VCaP (cell line): ENCODE results near the gene GTF2B.
"Not testable (repeated sequence)": the region's sequence is repeated elsewhere in the genome, so short reads cannot be mapped to it uniquely, and the experiment has no call there.

Experiments
- H3K27ac ChIP-seq: fragments of 450-650 bp; 2 replicates; pipeline ENCODE4 v1.5.1; 2017
- TF ChIP-seq, protein P1 (sequence below): fragments of 450-650 bp; conservative IDR thresholded peaks from 2 replicates; pipeline ENCODE4 v1.5.1; 2017; ENCODE audit warnings: mild to moderate bottlenecking, moderate library complexity

GTF2B gene

DNA sequence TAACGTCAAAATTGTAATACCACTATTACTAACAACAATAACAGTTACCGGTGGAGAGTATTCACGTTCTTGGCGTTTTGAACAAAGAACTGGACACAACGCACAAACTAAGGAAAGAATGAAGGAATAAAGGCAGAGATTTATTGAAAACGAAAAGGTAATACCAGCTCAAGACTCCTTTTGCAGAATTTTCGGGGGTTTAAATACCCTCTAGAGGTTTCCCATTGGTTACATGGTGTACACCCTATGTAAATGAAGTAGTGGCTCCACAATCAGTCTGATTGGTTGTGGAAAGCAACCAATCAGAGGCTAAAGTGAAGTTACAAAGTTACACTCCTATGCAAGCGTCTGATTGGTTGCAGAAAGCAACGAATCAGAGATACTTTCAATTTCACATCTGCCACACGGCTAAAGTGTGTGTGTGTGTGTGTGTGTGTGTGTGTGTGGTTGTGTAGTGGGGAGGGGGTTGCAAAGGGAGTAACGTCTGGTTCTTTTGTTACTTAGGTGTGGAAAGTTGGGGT lies 1.1 kb upstream of the GTF2B start:
- peak overlapping the region; percentile 83 for H3K27ac ChIP-seq
- TF ChIP-seq, protein P1, sequence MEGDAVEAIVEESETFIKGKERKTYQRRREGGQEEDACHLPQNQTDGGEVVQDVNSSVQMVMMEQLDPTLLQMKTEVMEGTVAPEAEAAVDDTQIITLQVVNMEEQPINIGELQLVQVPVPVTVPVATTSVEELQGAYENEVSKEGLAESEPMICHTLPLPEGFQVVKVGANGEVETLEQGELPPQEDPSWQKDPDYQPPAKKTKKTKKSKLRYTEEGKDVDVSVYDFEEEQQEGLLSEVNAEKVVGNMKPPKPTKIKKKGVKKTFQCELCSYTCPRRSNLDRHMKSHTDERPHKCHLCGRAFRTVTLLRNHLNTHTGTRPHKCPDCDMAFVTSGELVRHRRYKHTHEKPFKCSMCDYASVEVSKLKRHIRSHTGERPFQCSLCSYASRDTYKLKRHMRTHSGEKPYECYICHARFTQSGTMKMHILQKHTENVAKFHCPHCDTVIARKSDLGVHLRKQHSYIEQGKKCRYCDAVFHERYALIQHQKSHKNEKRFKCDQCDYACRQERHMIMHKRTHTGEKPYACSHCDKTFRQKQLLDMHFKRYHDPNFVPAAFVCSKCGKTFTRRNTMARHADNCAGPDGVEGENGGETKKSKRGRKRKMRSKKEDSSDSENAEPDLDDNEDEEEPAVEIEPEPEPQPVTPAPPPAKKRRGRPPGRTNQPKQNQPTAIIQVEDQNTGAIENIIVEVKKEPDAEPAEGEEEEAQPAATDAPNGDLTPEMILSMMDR: no peak

DNA sequence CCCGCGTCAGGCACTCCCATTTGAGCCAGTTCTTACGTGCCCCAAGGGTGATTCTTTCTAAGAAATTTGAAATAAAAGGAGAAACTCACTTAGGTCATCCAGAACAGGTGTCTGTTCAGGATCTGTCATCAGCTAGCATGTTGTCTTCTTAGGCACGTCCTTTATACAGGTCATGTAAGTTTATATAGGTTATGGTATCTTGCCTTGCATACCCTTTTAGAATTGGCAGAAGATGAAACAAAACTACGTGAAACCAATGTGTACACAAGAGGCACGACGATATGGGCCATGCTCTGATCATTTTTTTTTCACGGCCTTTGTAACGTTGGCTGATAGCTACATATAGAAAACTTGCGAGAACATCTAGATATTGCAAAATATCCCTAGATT lies 579 bp upstream of the GTF2B start:
- TF ChIP-seq, protein P1: no peak
- peak overlapping the region; percentile 83 for H3K27ac ChIP-seq

DNA sequence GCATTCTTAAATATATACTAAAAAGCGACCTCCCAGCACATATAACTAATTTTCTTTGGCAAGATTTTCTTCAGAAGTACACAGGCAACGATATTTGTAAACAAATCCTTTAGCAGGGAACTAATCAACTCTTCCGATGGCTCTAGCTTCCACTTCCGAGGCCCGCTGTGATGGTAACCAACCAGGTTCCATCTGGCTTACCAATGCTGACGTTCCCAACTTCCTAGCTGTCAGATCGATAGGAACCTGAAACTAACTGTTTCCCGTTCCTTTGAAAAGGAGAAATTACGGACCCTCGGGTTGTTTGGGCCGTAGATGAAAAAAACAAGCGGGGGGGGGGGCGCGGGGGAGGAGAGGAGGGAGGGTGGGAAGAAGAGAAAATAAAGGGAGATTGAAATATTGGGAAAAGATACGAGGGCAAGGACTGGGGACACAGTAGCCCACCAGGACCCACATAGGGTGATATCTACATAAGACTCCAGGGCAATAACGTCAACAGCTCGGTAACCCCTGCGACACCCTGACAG lies 513 bp downstream of the GTF2B start:
- peak overlapping the region; percentile 83 for H3K27ac ChIP-seq
- TF ChIP-seq, protein P1: no peak

DNA sequence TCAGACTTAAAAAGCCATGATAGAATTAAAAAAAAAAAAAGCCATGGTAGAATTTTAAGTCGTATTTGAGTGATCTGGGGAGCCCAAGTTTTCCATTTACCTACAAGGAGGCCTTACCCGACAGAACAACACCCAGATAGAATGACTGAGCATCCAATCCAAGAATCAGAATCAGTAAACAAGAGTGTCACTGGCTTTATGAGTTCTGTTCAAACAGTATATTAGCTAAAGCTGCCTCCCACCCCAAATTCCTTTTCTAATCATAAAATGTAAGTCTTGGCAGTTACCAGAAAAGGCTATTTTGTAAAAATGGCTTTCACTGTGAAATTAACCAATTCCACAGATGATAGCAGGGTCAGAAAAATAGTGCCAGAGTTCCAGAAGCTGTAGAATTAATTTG lies 1.2 kb downstream of the GTF2B start:
- TF ChIP-seq, protein P1: no peak
- H3K27ac ChIP-seq: peak overlapping the region; percentile 83

DNA sequence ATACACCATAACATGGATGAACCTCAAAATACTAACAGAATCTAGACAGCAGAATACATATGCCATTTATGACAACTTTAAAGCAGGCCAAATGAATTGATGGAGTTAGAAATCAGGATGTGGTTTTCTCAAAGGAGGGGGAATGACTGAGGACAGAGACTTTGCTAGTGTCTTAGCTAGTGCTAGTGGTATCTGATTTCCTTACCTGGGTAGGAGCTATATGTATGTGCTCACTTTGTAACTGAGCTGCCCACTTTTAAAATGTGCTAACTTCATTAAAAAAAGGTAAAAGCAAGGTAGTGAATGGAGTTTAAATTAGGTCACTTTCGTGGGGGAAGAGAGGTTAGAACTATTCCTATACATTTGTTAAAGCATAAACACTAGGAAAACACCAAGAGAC lies 2.6 kb downstream of the GTF2B start:
- TF ChIP-seq, protein P1: no peak
- H3K27ac ChIP-seq: no peak overlapping the region

DNA sequence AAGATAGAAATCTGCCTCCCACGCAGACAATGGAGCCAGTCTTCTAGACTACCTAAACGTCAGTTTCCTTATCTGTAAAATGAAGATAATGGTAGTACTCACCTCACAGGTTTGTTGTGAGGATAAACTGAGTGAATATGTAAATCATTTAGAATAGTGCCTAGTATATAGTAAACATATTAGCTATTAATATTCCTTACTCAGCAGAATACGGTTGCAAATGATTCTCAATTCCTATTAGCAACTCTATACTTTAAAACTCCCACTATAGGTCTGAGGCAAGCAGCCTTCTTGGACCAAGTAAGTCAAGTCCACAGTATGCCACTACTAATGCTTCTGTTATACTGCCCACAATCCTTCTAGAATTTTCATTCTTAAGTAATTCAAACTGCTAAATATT lies 5.4 kb downstream of the GTF2B start:
- H3K27ac ChIP-seq: no peak overlapping the region
- TF ChIP-seq, protein P1: no peak

DNA sequence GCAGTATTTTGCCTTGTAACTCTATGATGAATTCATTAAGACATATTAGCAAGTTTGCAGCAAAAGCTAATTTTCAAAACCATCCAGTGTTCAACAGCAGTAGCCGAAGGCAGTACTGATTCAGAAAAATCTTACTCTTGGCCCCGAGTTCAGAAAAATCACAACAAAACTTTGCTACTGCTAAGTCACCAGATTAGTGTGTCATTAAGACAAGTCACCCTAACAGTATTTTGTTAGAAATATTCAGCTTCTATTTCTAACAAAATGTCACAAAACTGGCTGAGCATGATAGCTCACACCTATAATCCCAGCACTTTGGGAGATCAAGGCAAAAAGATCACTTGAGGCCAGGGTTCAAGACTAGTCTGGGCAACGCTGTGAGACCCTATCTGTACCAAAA lies 8.2 kb downstream of the GTF2B start:
- TF ChIP-seq, protein P1: no peak
- no peak overlapping the region for H3K27ac ChIP-seq

DNA sequence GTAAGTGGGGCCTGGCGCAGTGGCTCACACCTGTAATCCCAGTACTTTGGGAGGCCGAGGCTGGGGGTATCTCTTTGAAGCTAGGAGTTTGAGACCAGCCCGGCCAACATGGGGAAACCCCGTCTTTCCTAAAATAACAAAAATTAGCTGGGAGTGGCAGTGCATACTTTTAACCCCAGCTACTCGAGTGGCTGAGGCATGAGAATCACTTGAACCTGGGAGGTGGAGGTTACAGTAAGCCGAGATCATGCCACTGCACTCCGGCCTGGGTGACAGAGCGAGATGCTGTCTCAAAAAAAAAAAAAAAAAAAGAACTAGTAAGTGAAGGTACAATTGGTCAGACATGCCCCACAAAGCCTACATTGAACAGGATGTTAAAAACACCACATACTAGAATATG lies 10.7 kb downstream of the GTF2B start:
- H3K27ac ChIP-seq: not testable (repeated sequence)
